Spleen (tissue), 7 donors: ENCODE results near the gene COMMD4.
"Not testable (repeated sequence)": the region's sequence is repeated elsewhere in the genome, so short reads cannot be mapped to it uniquely, and the experiment has no call there.

Experiments used
- POLR2A ChIP-seq, 3 donors: fragments of 450-650 bp; IDR thresholded peaks; one replicate each; pipeline ENCODE4 v1.5.1; 2017; ENCODE audit warnings: antibody characterized with exemption in 3 of 3, mild to moderate bottlenecking in 1 of 3
- POLR2AphosphoS5 ChIP-seq, 3 donors: sonication (generic); formaldehyde crosslinking; IDR thresholded peaks; one replicate each; pipeline ENCODE4 v1.5.1; 2017; ENCODE audit warnings: antibody characterized with exemption in 3 of 3
- TF ChIP-seq, protein P1 (sequence below), 11 experiments: fragments of 200-600 bp in 7 of 11; fragments of 450-650 bp in 4 of 11; sonication (generic) in 4 of 11; IDR thresholded peaks in 8 of 11; conservative IDR thresholded peaks in 3 of 11; 1 replicate in 7 of 11; 2 replicates in 4 of 11; pipeline versions ENCODE4 v1.4.0 to v1.8.0; 2016 to 2021; ENCODE audit warnings: antibody characterized with exemption in 11 of 11, inconsistent platforms in 4 of 11, mild to moderate bottlenecking in 1 of 11
- donor health status: DM: no; HTN: no; CAD: no; lungs with moderate emphysema.
- donor health status: DM: no; HTN: no; CAD: no.
- donor health status: DM: no; HTN: no; CAD: no.

DNA sequence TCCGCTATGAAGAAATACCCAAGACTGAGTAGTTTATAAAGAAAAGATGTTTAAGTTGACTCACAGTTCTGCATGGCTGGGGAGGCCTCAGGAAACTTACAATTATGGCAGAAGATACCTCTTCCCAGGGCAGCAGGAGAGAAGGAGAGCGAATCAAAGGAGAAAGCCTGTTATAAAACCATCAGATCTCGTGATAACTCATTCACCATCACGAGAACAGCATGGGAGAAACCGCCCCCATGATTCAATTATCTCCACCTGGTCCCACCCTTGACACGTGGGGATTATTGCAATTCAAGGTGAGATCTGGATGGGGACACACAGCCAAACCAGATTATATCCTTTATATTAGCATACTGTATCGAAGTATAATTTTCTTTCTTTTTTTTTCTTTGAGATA, 3.8 kb upstream of the COMMD4 start:
- TF ChIP-seq POLR2AphosphoS5, POLR2A (IDR thresholded peaks at IDR 0.05): not testable (repeated sequence)
- TF ChIP-seq, protein P1, sequence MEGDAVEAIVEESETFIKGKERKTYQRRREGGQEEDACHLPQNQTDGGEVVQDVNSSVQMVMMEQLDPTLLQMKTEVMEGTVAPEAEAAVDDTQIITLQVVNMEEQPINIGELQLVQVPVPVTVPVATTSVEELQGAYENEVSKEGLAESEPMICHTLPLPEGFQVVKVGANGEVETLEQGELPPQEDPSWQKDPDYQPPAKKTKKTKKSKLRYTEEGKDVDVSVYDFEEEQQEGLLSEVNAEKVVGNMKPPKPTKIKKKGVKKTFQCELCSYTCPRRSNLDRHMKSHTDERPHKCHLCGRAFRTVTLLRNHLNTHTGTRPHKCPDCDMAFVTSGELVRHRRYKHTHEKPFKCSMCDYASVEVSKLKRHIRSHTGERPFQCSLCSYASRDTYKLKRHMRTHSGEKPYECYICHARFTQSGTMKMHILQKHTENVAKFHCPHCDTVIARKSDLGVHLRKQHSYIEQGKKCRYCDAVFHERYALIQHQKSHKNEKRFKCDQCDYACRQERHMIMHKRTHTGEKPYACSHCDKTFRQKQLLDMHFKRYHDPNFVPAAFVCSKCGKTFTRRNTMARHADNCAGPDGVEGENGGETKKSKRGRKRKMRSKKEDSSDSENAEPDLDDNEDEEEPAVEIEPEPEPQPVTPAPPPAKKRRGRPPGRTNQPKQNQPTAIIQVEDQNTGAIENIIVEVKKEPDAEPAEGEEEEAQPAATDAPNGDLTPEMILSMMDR (IDR thresholded peaks at IDR 0.05 in 8 of 11, conservative IDR thresholded peaks at IDR 0.05 in 3 of 11), result not testable (repeated sequence)
